CD4-positive, CD25-positive, alpha-beta regulatory T cell (primary cell): ENCODE results near the gene RBFOX2. TPM values are rescaled to one million over a fixed set of nuclear protein-coding genes. Genes with fewer than 3 reads are reported as not detected.
A peak's percentile ranks its signal among the peaks of the same experiment; 100 is the strongest.
"Not testable (repeated sequence)": the region's sequence is repeated elsewhere in the genome, so short reads cannot be mapped to it uniquely, and the experiment has no call there.

Experiments
- ATAC-seq, 2 donors: fragments of 150-1000 bp; cut with Tn5 transposase; one replicate each; pipeline ENCODE4 v1.10.0; 2021; ENCODE audit warnings: low read depth in 2 of 2, moderate number of reproducible peaks in 2 of 2, moderate library complexity in 1 of 2
- DNase-seq, 3 donors: peaks; one replicate each; pipeline versions ENCODE4 v3.0.0 to v3.0.0-alpha.2; 2012 to 2022; ENCODE audit warnings: mixed read lengths in 1 of 3
- H3K27ac ChIP-seq: one replicate; pipeline ENCODE4 v1.7.0; 2013; ENCODE audit warnings: mild to moderate bottlenecking, low read length; ENCODE audit not compliant: insufficient read depth, poor library complexity, severe bottlenecking
- H3K27me3 ChIP-seq: one replicate; pipeline ENCODE4 v1.7.0; 2013; ENCODE audit warnings: low read length; ENCODE audit not compliant: control insufficient read depth, insufficient read depth
- H3K36me3 ChIP-seq: one replicate; pipeline ENCODE4 v1.7.0; 2013; ENCODE audit warnings: mild to moderate bottlenecking, low read length, moderate library complexity; ENCODE audit not compliant: control insufficient read depth, insufficient read depth
- H3K4me1 ChIP-seq: 2 replicates; pipeline ENCODE4 v1.7.0; 2013; ENCODE audit warnings: mild to moderate bottlenecking, low read length; ENCODE audit not compliant: insufficient read depth, control insufficient read depth, poor library complexity, severe bottlenecking
- H3K4me3 ChIP-seq: one replicate; pipeline ENCODE4 v1.7.0; 2013; ENCODE audit warnings: low read depth, mild to moderate bottlenecking, low read length, moderate library complexity
- H3K9me3 ChIP-seq, 2 experiments: 1 replicate in 1 of 2; 2 replicates in 1 of 2; pipeline ENCODE4 v1.7.0; 2013; ENCODE audit warnings: low read length in 2 of 2, mild to moderate bottlenecking in 1 of 2, moderate library complexity in 1 of 2; ENCODE audit not compliant: control insufficient read depth in 2 of 2
- H3K27ac Mint-ChIP-seq, 3 donors: one replicate each; pipeline ENCODE4 v1.8.0; 2020 to 2022; ENCODE audit warnings: mild to moderate bottlenecking in 3 of 3, mixed read lengths in 3 of 3, moderate library complexity in 2 of 3
- H3K27me3 Mint-ChIP-seq: one replicate; pipeline ENCODE4 v1.8.0; 2022; ENCODE audit warnings: mild to moderate bottlenecking, mixed read lengths
- H3K36me3 Mint-ChIP-seq: one replicate; pipeline ENCODE4 v1.8.0; 2020; ENCODE audit warnings: mixed read lengths
- H3K4me1 Mint-ChIP-seq, 4 donors: one replicate each; pipeline ENCODE4 v1.8.0; 2020 to 2022; ENCODE audit warnings: mixed read lengths in 4 of 4, mild to moderate bottlenecking in 1 of 4
- H3K4me3 Mint-ChIP-seq, 4 donors: one replicate each; pipeline ENCODE4 v1.8.0; 2020 to 2022; ENCODE audit warnings: mild to moderate bottlenecking in 4 of 4, mixed read lengths in 4 of 4, moderate library complexity in 3 of 4
- H3K9me3 Mint-ChIP-seq, 7 donors: one replicate each; pipeline ENCODE4 v1.8.0; 2020 to 2022; ENCODE audit warnings: mixed read lengths in 7 of 7, mild to moderate bottlenecking in 3 of 7, moderate library complexity in 2 of 7
- polyA plus RNA-seq, 4 donors: library from polyadenylated mRNA; unstranded; fragments of 300-500 nt; fragmentation: Illumina TruSeq; gene quantifications; one replicate each; pipeline ENCODE4 v1.2.3, GENCODE V29; 2021
- total RNA-seq: library from RNA; stranded (reverse); gene quantifications from one replicate; pipeline ENCODE4 v1.2.3, GENCODE V29; 2022

The RBFOX2 gene
- total and polyA plus RNA-seq, 5 donors from 2014 or later = 0.25 to 0.52 TPM; not detected in 3

GRCh38 chr22:36026741-36027140 is 1.9 kb downstream of the RBFOX2 start:
- H3K36me3 ChIP-seq = no peaks in the 10 kb centered on the region
- H3K27me3 ChIP-seq = peaks cover 20% of the 10 kb centered on the region
- no peak overlapping the region for H3K27ac ChIP-seq
- DNase-seq (no peak), ATAC-seq (no peak)
- no peaks in the 10 kb centered on the region for H3K9me3 Mint-ChIP-seq
- H3K4me1 Mint-ChIP-seq = peaks cover 0 to 27% (median 10%) of the 10 kb centered on the region in 4 donors
- H3K27ac Mint-ChIP-seq = no peak overlapping the region
- H3K4me1 ChIP-seq = peaks cover 15% of the 10 kb centered on the region
- no peaks in the 10 kb centered on the region for H3K36me3 Mint-ChIP-seq
- H3K4me3 Mint-ChIP-seq = peak overlapping the region; percentile 11 to 94 (median 68)
- H3K27me3 Mint-ChIP-seq = peaks cover 69% of the 10 kb centered on the region
- H3K9me3 ChIP-seq = no peaks in the 10 kb centered on the region
- no peak overlapping the region for H3K4me3 ChIP-seq

- no peaks in the 10 kb centered on the region for H3K36me3 Mint-ChIP-seq
Measured at GRCh38 chr22:36022697-36023096, 5.9 kb downstream of the RBFOX2 start.

GRCh38 chr22:36022162-36022561 is 6.5 kb downstream of the RBFOX2 start:
- H3K27me3 Mint-ChIP-seq = peaks cover 48% of the 10 kb centered on the region
- peaks cover 0 to 12% (median 5%) of the 10 kb centered on the region in 4 donors for H3K4me1 Mint-ChIP-seq
- no peaks in the 10 kb centered on the region for H3K36me3 Mint-ChIP-seq
- no peak overlapping the region for H3K4me3 ChIP-seq
- H3K4me1 ChIP-seq = no peaks in the 10 kb centered on the region
- H3K36me3 ChIP-seq = no peaks in the 10 kb centered on the region
- no peak overlapping the region for H3K27ac ChIP-seq
- H3K9me3 ChIP-seq = no peaks in the 10 kb centered on the region
- H3K9me3 Mint-ChIP-seq = no peaks in the 10 kb centered on the region
- H3K27ac Mint-ChIP-seq = peak overlapping the region in 1 of 3 donors; percentile 11
- peaks cover 5% of the 10 kb centered on the region for H3K27me3 ChIP-seq
- DNase-seq (no peak), ATAC-seq (no peak)
- no peak overlapping the region for H3K4me3 Mint-ChIP-seq

More at GRCh38 chr22:36022697-36023096, 5.9 kb downstream of the RBFOX2 start:
- H3K36me3 ChIP-seq = no peaks in the 10 kb centered on the region
- peaks cover 2% of the 10 kb centered on the region for H3K4me1 ChIP-seq
- peaks cover 11% of the 10 kb centered on the region for H3K27me3 ChIP-seq
- Mint-ChIP-seq H3K27ac (peak overlapping the region in 1 of 3 donors; percentile 11), H3K4me3 (no peak overlapping the region), H3K4me1 (peaks cover 0 to 17% (median 9%) of the 10 kb centered on the region in 4 donors), H3K9me3 (no peaks in the 10 kb centered on the region), H3K27me3 (peaks cover 53% of the 10 kb centered on the region)
- no peak for DNase-seq
- no peaks in the 10 kb centered on the region for H3K9me3 ChIP-seq
- H3K4me3 ChIP-seq = no peak overlapping the region
- no peak for ATAC-seq
- H3K27ac ChIP-seq = no peak overlapping the region

GRCh38 chr22:36021606-36022153 is 6.9 kb downstream of the RBFOX2 start:
- peaks cover 45% of the 10 kb centered on the region for H3K27me3 Mint-ChIP-seq
- H3K4me1 Mint-ChIP-seq = peaks cover 0 to 9% (median 4%) of the 10 kb centered on the region in 4 donors
- no peaks in the 10 kb centered on the region for H3K9me3 ChIP-seq
- ATAC-seq (no peak), DNase-seq (no peak)
- no peaks in the 10 kb centered on the region for H3K36me3 ChIP-seq
- H3K9me3 Mint-ChIP-seq = no peaks in the 10 kb centered on the region
- H3K27me3 ChIP-seq = peaks cover 5% of the 10 kb centered on the region
- no peak overlapping the region for H3K27ac ChIP-seq
- no peak overlapping the region for H3K4me3 Mint-ChIP-seq
- no peaks in the 10 kb centered on the region for H3K36me3 Mint-ChIP-seq
- no peak overlapping the region for H3K27ac Mint-ChIP-seq
- H3K4me3 ChIP-seq = no peak overlapping the region
- no peaks in the 10 kb centered on the region for H3K4me1 ChIP-seq

GRCh38 chr22:36020865-36021264 is 7.8 kb downstream of the RBFOX2 start:
- H3K27me3 Mint-ChIP-seq = peaks cover 43% of the 10 kb centered on the region
- H3K9me3 Mint-ChIP-seq, H3K27ac ChIP-seq: not testable (repeated sequence)

GRCh38 chr22:36017651-36018091 is 11.0 kb downstream of the RBFOX2 start:
- ATAC-seq = no peak
- peaks cover 0 to 7% (median 3%) of the 10 kb centered on the region in 4 donors for H3K4me1 Mint-ChIP-seq
- no peaks in the 10 kb centered on the region for H3K36me3 Mint-ChIP-seq
- H3K4me3 ChIP-seq = no peak overlapping the region
- no peaks in the 10 kb centered on the region for H3K36me3 ChIP-seq
- H3K27ac Mint-ChIP-seq = peak overlapping the region in 1 of 3 donors; percentile 45
- H3K4me3 Mint-ChIP-seq = no peak overlapping the region
- H3K27ac ChIP-seq = no peak overlapping the region
- no peaks in the 10 kb centered on the region for H3K4me1 ChIP-seq
- H3K9me3 Mint-ChIP-seq = no peaks in the 10 kb centered on the region
- peaks cover 8% of the 10 kb centered on the region for H3K27me3 ChIP-seq
- no peaks in the 10 kb centered on the region for H3K9me3 ChIP-seq
- DNase-seq = no peak
- H3K27me3 Mint-ChIP-seq = peaks cover 38% of the 10 kb centered on the region

More at GRCh38 chr22:36020865-36021264, 7.8 kb downstream of the RBFOX2 start:
- not testable (repeated sequence) for H3K27me3 ChIP-seq, H3K27ac Mint-ChIP-seq, H3K36me3 ChIP-seq, H3K4me3 ChIP-seq, DNase-seq, H3K4me3 Mint-ChIP-seq, H3K9me3 ChIP-seq, ATAC-seq, H3K4me1 Mint-ChIP-seq, H3K4me1 ChIP-seq, H3K36me3 Mint-ChIP-seq

GRCh38 chr22:36016684-36017083 is 11.9 kb downstream of the RBFOX2 start:
- Histone ChIP-seq H3K36me3 (no peaks in the 10 kb centered on the region), H3K27me3 (peaks cover 7% of the 10 kb centered on the region), H3K9me3 (no peaks in the 10 kb centered on the region), H3K4me1 (no peaks in the 10 kb centered on the region), H3K4me3 (no peak overlapping the region), H3K27ac (no peak overlapping the region)
- H3K27ac Mint-ChIP-seq = no peak overlapping the region
- H3K36me3 Mint-ChIP-seq = no peaks in the 10 kb centered on the region
- peaks cover 0 to 2% (median under 1%) of the 10 kb centered on the region in 4 donors for H3K4me1 Mint-ChIP-seq
- H3K27me3 Mint-ChIP-seq = peaks cover 42% of the 10 kb centered on the region
- ATAC-seq = no peak
- H3K4me3 Mint-ChIP-seq = no peak overlapping the region
- DNase-seq = no peak
- no peaks in the 10 kb centered on the region for H3K9me3 Mint-ChIP-seq
